Subcutaneous adipose tissue (tissue), 4 donors: ENCODE measurements around the gene ZNF75A. TPM values are rescaled to one million over a fixed set of nuclear protein-coding genes. Genes with fewer than 3 reads are reported as not detected.

Source experiments
- total RNA-seq, 4 donors: library from RNA; depleted of rRNA; stranded (reverse); fragments of >200 nt; gene quantifications; one replicate each; pipeline ENCODE4 v1.1.0, GENCODE V29; 2016
- TF ChIP-seq, protein P1 (sequence below): fragments of 450-650 bp; IDR thresholded peaks from one replicate; pipeline ENCODE4 v1.5.1; 2016; ENCODE audit warnings: low read depth, mild to moderate bottlenecking, control low read depth, antibody characterized with exemption, moderate library complexity

Gene ZNF75A
- total RNA-seq, 4 donors from 2014 or later: 14.8 to 25.4 (median 18.4) TPM

DNA sequence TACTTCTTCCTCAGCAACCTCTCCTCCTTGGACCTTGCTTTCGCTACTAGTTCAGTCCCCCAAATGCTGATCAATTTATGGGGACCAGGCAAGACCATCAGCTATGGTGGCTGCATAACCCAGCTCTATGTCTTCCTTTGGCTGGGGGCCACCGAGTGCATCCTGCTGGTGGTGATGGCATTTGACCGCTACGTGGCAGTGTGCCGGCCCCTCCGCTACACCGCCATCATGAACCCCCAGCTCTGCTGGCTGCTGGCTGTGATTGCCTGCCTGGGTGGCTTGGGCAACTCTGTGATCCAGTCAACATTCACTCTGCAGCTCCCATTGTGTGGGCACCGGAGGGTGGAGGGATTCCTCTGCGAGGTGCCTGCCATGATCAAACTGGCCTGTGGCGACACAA lies 50.8 kb downstream of the ZNF75A start:
- TF ChIP-seq, protein P1, sequence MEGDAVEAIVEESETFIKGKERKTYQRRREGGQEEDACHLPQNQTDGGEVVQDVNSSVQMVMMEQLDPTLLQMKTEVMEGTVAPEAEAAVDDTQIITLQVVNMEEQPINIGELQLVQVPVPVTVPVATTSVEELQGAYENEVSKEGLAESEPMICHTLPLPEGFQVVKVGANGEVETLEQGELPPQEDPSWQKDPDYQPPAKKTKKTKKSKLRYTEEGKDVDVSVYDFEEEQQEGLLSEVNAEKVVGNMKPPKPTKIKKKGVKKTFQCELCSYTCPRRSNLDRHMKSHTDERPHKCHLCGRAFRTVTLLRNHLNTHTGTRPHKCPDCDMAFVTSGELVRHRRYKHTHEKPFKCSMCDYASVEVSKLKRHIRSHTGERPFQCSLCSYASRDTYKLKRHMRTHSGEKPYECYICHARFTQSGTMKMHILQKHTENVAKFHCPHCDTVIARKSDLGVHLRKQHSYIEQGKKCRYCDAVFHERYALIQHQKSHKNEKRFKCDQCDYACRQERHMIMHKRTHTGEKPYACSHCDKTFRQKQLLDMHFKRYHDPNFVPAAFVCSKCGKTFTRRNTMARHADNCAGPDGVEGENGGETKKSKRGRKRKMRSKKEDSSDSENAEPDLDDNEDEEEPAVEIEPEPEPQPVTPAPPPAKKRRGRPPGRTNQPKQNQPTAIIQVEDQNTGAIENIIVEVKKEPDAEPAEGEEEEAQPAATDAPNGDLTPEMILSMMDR: no peak

DNA sequence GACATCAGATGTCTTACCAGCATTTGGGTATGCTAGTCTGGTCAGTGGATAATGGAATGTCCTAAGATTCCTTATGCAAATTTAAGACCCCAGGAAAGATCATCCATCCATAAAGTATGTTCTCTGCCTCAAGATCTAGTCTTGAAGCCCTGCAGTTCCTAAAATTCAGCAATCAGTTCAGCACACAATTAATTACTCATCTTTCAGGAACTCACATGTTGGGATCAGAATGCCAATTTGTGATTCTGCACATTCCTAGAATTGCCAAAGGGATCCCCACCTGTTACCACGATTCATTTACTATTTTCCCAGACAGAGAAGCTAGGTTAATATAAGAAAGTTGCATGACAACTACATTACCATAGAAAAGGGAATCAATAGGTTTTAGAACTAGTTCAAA lies 53.6 kb downstream of the ZNF75A start:
- TF ChIP-seq, protein P1: no peak

DNA sequence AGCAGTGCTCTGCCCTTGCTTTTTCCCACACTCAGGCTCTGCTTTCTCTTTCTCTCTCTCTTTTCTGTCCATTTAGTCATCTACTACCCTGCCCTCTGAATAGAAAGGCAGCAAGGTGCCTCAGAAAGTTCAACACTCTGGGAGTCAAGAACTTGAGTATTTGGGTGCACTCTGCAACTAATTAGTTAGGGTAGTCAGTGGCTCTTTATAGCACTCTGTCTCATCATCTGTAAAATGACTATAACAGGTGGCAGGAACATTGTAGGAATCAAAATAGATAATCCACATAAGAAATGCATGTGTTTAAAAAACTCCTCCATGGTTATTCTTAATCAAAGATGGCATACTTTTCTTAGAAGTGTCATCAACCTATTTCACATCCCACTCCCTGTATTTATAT lies 57.6 kb downstream of the ZNF75A start:
- TF ChIP-seq, protein P1: no peak

DNA sequence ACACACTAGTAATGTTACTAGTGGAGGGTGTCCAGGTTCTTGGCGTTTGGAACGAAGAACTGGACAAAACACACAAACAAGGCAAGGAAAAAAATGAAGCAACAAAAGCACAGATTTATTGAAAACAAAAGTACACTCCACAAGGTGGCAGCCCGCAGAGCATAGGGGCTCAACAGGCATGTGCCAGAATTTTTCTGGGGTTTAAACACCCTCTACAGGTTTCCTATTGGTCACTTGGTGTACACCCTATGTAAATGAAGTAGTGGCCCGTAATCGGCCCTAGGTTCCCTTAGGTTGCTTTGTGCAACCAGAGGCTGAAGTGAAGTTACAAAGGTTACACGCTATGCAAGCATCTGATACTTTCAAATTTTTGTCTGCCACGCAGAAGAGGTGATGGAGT lies 58.5 kb downstream of the ZNF75A start:
- TF ChIP-seq, protein P1: no peak

DNA sequence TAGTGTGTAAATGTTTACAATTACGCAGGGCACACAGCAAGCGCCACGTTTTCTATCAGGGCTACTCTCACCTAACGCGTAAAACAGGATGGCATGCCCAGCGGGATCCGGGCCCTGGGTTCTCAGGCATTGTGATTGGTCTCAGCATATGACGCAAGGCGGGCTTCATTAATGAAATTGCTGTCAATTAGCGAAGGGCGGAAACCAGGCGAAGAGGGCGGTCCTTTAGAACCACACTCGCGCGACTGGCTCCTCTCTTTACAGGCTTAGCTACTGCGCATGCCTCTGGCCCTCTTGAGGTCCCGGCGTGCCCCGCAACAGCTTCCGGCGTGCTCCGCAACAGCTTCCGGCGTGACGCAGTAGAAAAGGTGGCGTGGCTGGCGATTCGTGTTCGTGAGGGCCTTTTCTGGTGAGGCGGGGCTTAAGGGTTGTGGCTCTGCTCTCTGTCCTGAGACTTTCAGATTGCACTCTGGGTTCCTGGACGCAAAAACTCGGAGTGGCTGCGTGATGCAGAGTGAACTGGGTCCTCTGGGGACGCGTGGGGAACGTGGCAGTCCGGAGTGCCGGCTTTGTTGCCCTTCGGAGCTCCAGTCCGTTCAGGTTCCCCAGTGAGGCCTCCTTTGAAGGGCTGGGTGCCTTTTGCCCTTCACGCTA lies 59.6 kb downstream of the ZNF75A start:
- TF ChIP-seq, protein P1: no peak

Other genes with a start within 250 kb of the ZNF75A start
- gene IL32, start 239.9 kb upstream of the ZNF75A start, total RNA-seq: 10 to 100 TPM in 3 of 4 donors, 1 to 10 TPM in 1; 8.4 to 21.1 (median 13.1) TPM
- gene ZSCAN10, start 206.2 kb upstream of the ZNF75A start, total RNA-seq: not detected
- 10 to 100 TPM in 1 of 4 donors, 1 to 10 TPM in 3; 3.4 to 15.3 (median 7.6) TPM for gene ZNF205, start 192.9 kb upstream of the ZNF75A start, total RNA-seq
- 10 to 100 TPM in 1 of 4 donors, 1 to 10 TPM in 3; 1.1 to 13.4 (median 5.0) TPM for gene ZNF213, start 170.5 kb upstream of the ZNF75A start, total RNA-seq
- not detected for gene OR1F1, start 117.3 kb upstream of the ZNF75A start, total RNA-seq
- gene ZNF200, start 70.3 kb upstream of the ZNF75A start, total RNA-seq: 1 to 10 TPM; 4.4 to 7.8 (median 5.9) TPM
- 1 to 10 TPM; 3.0 to 7.7 (median 5.2) TPM for gene MEFV, start 48.9 kb upstream of the ZNF75A start, total RNA-seq
- 10 to 100 TPM; 16.8 to 39.2 (median 28.7) TPM for gene ZNF263, start 22.0 kb upstream of the ZNF75A start, total RNA-seq
- gene TIGD7, start 67 bp upstream of the ZNF75A start, total RNA-seq: 1 to 10 TPM; 3.6 to 7.3 (median 5.2) TPM
- gene OR2C1, start 50.4 kb downstream of the ZNF75A start, total RNA-seq: under 1 TPM in 1 of 4 donors, not detected in 3; 0.44 TPM
- 10 to 100 TPM in 3 of 4 donors, 1 to 10 TPM in 1; 9.0 to 15.4 (median 11.2) TPM for gene ZSCAN32, start 95.5 kb downstream of the ZNF75A start, total RNA-seq
- 10 to 100 TPM in 2 of 4 donors, 1 to 10 TPM in 2; 7.3 to 17.1 (median 10.5) TPM for gene ZNF174, start 95.7 kb downstream of the ZNF75A start, total RNA-seq
- gene ZNF597, start 138.0 kb downstream of the ZNF75A start, total RNA-seq: 1 to 10 TPM; 1.9 to 2.5 (median 2.2) TPM
- gene NAA60, start 138.2 kb downstream of the ZNF75A start, total RNA-seq: 10 to 100 TPM; 17.6 to 43.0 (median 20.8) TPM
- not detected for gene C16orf90, start 190.0 kb downstream of the ZNF75A start, total RNA-seq
- 10 to 100 TPM; 11.6 to 24.7 (median 19.7) TPM for gene CLUAP1, start 195.5 kb downstream of the ZNF75A start, total RNA-seq